Activated CD8-positive, alpha-beta T cell treated with anti-CD3 and anti-CD28 coated beads, Interleukin-2, amount 10 ng/mL, durations not matched to agents 7 days and 5 days (primary cell): ENCODE results near the gene ITPR1. TPM values are rescaled to one million over a fixed set of nuclear protein-coding genes. Genes with fewer than 3 reads are reported as not detected.
A peak's percentile ranks its signal among the peaks of the same experiment; 100 is the strongest.

Experiments
- ATAC-seq: fragments of 150-1000 bp; cut with Tn5 transposase; one replicate; pipeline ENCODE4 v1.10.0; 2021; ENCODE audit warnings: moderate library complexity
- CTCF ChIA-PET: fragments of 350-600 bp; sonication (Branson Sonifier 250); formaldehyde crosslinking; loops from one replicate; lab custom pipeline; 2021; ENCODE audit warnings: antibody characterized with exemption; lab: Charles Lee
- POLR2A ChIA-PET: fragments of 350-600 bp; sonication (Branson Sonifier 250); formaldehyde crosslinking; loops from one replicate; lab custom pipeline; 2021; ENCODE audit warnings: antibody characterized with exemption; lab: Charles Lee
- DNase-seq: peaks from one replicate; pipeline ENCODE4 v3.0.0-alpha.2; 2020
- H3K27ac Mint-ChIP-seq: one replicate; pipeline ENCODE4 v1.8.0; 2021; ENCODE audit warnings: mild to moderate bottlenecking, mixed read lengths
- H3K27me3 Mint-ChIP-seq: one replicate; pipeline ENCODE4 v1.8.0; 2021; ENCODE audit warnings: low read depth, mixed read lengths
- H3K36me3 Mint-ChIP-seq: one replicate; pipeline ENCODE4 v1.8.0; 2021; ENCODE audit warnings: low read depth, mixed read lengths
- H3K4me1 Mint-ChIP-seq: one replicate; pipeline ENCODE4 v1.8.0; 2021; ENCODE audit warnings: low read depth, mixed read lengths
- H3K4me3 Mint-ChIP-seq: one replicate; pipeline ENCODE4 v1.8.0; 2021; ENCODE audit warnings: mild to moderate bottlenecking, mixed read lengths
- H3K9me3 Mint-ChIP-seq: one replicate; pipeline ENCODE4 v1.8.0; 2022; ENCODE audit warnings: mixed read lengths; ENCODE audit not compliant: insufficient read depth
- total RNA-seq, 2 experiments: library from RNA; stranded (reverse); gene quantifications; one replicate each; pipeline ENCODE4 v1.2.3, GENCODE V29; 2021

ITPR1 gene
- total RNA-seq, 2 experiments from 2014 or later, result 53.8 to 57.3 TPM

DNA sequence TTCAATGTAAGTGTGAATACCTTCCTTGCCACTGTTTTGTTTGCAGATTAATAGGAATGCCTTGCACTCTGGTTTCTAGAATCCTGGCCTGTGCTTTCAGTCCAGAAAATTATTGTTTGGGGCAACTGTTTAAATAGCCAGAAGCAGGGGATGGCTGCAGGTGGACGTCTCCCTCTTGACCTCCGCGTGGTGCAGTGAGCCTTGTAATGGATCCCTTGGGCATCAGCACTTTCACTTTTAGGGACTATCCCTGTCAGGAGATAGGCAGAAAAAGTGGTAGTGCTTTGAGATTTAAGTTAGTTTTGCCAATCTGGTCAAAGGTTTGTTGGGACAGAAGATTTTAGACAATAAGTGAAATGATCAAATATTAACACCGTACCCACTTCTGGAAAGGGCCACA lies 307.4 kb downstream of the ITPR1 start:
- Mint-ChIP-seq H3K36me3 (peaks cover 87% of the 10 kb centered on the region), H3K4me3 (no peak overlapping the region), H3K4me1 (peaks cover 28% of the 10 kb centered on the region), H3K27ac (peak overlapping the region; percentile 31), H3K27me3 (no peaks in the 10 kb centered on the region), H3K9me3 (no peaks in the 10 kb centered on the region)
- POLR2A ChIA-PET, result no interaction called here
- CTCF ChIA-PET, result no interaction called here
- no peak for DNase-seq
- ATAC-seq, result no peak

DNA sequence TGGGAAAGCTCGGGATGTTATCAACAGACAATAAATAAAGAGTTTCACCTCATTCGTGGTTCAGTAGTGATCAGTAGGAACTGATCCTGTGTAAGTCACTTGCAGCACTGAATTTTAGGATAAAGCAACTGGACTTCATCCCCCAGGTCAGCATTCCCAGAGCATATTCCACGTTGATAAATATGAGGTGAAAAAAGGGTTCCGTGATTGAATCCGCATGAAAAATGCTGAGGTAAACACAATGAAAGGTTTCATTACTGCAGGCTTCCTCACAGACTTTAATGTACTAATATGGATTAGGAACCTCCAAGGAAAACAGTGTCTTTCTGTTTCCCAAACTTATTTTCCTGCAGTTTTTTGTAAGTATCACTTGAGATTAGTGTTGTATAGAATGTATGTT lies 308.7 kb downstream of the ITPR1 start:
- ChIA-PET CTCF (no interaction called here), POLR2A (no interaction called here)
- peaks cover 86% of the 10 kb centered on the region for H3K36me3 Mint-ChIP-seq
- no peak overlapping the region for H3K4me3 Mint-ChIP-seq
- ATAC-seq, result no peak
- peaks cover 34% of the 10 kb centered on the region for H3K4me1 Mint-ChIP-seq
- no peaks in the 10 kb centered on the region for H3K9me3 Mint-ChIP-seq
- H3K27ac Mint-ChIP-seq, result no peak overlapping the region
- H3K27me3 Mint-ChIP-seq, result no peaks in the 10 kb centered on the region
- DNase-seq, result no peak

DNA sequence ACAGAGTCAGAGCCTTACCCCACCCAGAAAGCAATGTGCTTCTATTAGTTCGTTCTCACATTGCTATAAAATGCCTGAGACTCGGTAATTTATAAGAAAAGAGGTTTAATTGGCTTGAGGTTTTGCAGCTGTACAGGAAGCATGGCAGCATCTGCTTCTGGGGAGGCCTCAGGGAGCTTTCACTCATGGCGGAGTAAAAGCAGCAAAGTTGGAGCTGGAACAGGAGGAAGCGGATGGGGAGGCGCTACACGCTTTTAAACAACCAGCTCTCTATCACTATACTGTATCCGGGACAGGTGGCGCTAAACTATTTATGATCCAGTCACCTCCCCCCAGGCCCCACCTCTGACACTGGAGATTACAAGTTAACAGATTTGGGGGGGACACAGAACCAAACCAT lies 309.8 kb downstream of the ITPR1 start:
- Mint-ChIP-seq H3K4me3 (no peak overlapping the region), H3K27ac (no peak overlapping the region), H3K9me3 (no peaks in the 10 kb centered on the region), H3K27me3 (no peaks in the 10 kb centered on the region), H3K4me1 (peaks cover 34% of the 10 kb centered on the region), H3K36me3 (peaks cover 86% of the 10 kb centered on the region)
- DNase-seq (no peak), ATAC-seq (no peak)
- POLR2A ChIA-PET, result no interaction called here
- CTCF ChIA-PET, result no interaction called here

DNA sequence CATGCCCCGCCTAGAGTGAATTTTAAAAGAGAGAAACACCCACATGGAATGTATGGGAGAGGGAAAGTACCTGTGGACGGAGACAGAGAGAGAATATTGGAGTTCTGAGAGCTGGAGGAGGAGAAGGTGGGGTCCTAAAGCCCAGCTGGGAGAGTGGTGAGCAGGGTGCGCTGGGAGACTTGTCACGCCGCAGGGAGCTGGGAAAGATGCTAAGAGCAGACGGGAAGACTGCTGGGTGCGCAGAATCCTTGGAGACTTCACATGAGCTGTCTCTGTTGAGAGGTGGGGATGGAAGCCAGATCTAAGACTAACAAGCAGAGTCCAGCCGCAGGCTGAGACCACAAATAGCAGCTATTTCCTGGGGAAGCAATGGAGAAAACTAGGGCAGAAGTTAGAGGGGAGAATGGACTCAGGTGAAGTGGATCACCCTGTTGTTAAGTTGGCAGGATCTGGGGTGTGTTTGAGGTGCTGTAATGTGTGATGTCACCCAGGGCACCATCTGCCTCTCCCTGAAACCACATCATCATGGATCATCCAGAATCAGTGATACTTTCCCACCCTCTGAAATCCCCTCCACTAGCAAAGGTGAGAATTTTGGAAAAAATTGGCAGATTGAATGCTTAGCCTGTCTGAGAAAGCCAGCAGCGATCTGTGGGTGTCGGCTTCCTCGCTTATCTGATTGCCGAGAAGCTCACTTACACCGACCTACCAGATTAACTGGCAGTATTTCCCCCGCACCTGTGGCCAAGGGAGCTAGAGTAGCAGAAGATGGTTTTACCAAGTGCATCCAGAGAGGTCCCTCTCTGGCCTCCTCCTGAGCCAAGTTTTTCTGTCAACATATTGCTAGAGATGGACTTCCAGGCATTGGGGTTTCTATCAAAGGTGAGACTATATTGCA lies 311.3 kb downstream of the ITPR1 start:
- Mint-ChIP-seq H3K4me1 (peaks cover 34% of the 10 kb centered on the region), H3K27me3 (no peaks in the 10 kb centered on the region), H3K27ac (no peak overlapping the region), H3K9me3 (no peaks in the 10 kb centered on the region), H3K4me3 (no peak overlapping the region), H3K36me3 (peaks cover 83% of the 10 kb centered on the region)
- POLR2A ChIA-PET, result interaction anchor here (0.7 to 1.1 kb wide), 2 partner anchors 9 to 254 kb away, joined by 3 to 4 read pairs; no protein-coding TSS in a partner anchor
- CTCF ChIA-PET, result interaction anchor here (0.7 to 1.6 kb wide), 5 partner anchors 11 to 176 kb away, joined by 3 to 4 read pairs (median 3); no protein-coding TSS in a partner anchor
- no peak for ATAC-seq
- DNase-seq, result no peak

DNA sequence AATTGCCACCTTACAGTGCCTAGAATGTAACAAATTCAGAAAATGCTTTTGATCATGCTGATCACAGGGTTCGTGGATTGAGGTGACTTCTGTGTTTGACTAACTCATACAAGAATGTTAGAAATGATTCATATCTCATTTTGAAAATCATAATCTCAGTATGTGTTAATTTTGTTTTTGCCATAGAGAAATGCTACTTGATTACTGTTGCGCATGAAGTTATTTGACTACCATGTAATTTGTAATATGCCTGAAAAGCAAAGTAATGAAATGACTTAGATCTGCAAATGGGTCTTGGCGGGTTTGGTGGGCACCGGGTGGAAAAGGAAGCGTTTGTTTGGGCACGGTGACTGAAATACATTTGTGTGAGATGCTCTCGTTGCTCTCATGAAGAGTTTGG lies 312.5 kb downstream of the ITPR1 start:
- Mint-ChIP-seq H3K4me3 (no peak overlapping the region), H3K27ac (peak overlapping the region; percentile 4), H3K36me3 (peaks cover 81% of the 10 kb centered on the region), H3K4me1 (peaks cover 38% of the 10 kb centered on the region), H3K9me3 (no peaks in the 10 kb centered on the region), H3K27me3 (no peaks in the 10 kb centered on the region)
- DNase-seq (no peak), ATAC-seq (no peak)
- POLR2A ChIA-PET, result interaction anchor here (0.7 to 1.4 kb wide), 3 partner anchors 15 to 180 kb away, joined by 3 to 4 read pairs (median 3); no protein-coding TSS in a partner anchor
- CTCF ChIA-PET, result interaction anchor here (1.1 to 1.6 kb wide), 2 partner anchors 28 to 175 kb away, joined by 3 to 4 read pairs; no protein-coding TSS in a partner anchor

DNA sequence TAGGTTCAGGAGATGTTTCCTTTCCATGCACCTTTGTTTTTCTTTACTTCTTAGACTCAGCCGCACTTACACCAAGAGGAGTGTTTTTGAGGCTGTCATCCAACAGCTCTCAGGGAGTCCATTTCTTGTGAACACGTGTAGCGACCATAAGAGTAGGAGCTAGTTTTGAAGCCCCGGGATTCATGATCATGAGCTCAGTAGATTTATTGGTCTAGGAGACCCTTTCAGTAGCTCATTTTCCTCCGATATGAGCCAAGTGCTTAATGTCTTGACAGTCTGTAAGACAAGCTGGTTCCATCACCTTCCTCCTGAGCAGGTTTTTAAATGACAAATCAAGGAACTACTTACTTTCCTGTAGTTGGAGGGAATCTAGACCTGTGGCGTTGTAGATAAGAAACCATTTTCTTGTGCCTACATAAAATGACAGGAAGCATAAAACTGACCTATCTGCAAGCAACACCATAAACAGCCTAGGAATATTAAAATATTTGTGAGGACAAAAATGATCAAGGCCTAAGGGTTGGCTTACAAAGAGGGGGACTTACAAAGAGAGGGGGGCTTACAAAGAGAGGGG lies 313.5 kb downstream of the ITPR1 start:
- H3K27me3 Mint-ChIP-seq, result no peaks in the 10 kb centered on the region
- POLR2A ChIA-PET, result interaction anchor here (0.8 to 1.6 kb wide), 4 partner anchors 16 to 179 kb away, joined by 3 to 5 read pairs (median 4); partner anchors contain the start of gene BHLHE40
- peaks cover 80% of the 10 kb centered on the region for H3K36me3 Mint-ChIP-seq
- ATAC-seq (no peak), DNase-seq (no peak)
- CTCF ChIA-PET, result interaction anchor here (0.8 to 1.7 kb wide), 4 partner anchors 10 to 170 kb away, joined by 3 to 6 read pairs (median 4); no protein-coding TSS in a partner anchor
- no peaks in the 10 kb centered on the region for H3K9me3 Mint-ChIP-seq
- no peak overlapping the region for H3K27ac Mint-ChIP-seq
- H3K4me1 Mint-ChIP-seq, result peaks cover 39% of the 10 kb centered on the region
- H3K4me3 Mint-ChIP-seq, result no peak overlapping the region

DNA sequence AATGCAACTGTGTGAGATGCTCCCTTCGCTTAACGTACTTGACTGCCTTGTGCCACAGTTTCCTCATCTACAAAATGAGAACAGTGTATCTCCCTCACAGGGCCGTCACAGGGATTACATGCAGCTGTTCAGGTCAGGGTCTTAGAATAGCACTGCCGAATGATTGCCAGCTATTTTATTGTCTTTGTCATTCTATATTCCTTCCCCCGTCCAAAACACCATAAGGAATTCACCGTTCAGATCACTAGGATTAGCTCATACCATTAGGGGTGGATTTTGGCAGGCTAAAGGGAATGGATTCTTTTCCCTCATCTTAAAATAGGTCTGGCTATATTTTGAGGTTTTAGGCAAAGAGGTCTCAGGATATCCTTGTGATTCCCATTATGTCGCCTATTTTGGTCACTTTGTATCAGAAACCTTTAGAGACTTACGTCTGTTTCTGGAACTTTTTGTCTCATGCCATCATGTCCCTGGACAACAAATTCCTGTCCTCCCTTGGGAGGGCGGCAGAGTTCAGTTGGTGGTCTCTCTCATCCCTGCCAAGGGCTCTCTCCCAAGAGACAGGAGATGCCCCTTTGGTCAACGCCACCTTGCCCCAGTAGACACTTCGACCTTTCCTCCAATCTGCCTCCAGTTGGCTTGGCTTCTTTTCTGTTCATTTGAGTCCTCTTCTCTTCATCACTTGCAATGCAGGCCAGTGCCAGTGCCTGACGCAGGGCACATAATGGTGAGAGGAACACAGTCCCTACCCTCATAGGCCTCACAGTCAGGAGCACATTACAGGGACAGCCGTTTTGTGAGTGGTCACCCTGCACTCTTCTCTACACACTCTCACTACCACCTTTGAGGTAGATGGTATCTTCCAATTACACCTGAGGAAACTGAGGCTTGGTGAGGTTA lies 314.5 kb downstream of the ITPR1 start:
- Mint-ChIP-seq H3K36me3 (peaks cover 75% of the 10 kb centered on the region), H3K27ac (no peak overlapping the region), H3K27me3 (no peaks in the 10 kb centered on the region), H3K9me3 (no peaks in the 10 kb centered on the region), H3K4me1 (peaks cover 37% of the 10 kb centered on the region), H3K4me3 (no peak overlapping the region)
- CTCF ChIA-PET, result interaction anchor here (1.1 to 1.7 kb wide), 3 partner anchors 11 to 169 kb away, joined by 4 to 6 read pairs (median 4); no protein-coding TSS in a partner anchor
- POLR2A ChIA-PET, result interaction anchor here (0.7 to 1.6 kb wide), 2 partner anchors 19 to 171 kb away, joined by 3 to 5 read pairs; partner anchors contain the start of gene BHLHE40
- DNase-seq, result no peak
- no peak for ATAC-seq

DNA sequence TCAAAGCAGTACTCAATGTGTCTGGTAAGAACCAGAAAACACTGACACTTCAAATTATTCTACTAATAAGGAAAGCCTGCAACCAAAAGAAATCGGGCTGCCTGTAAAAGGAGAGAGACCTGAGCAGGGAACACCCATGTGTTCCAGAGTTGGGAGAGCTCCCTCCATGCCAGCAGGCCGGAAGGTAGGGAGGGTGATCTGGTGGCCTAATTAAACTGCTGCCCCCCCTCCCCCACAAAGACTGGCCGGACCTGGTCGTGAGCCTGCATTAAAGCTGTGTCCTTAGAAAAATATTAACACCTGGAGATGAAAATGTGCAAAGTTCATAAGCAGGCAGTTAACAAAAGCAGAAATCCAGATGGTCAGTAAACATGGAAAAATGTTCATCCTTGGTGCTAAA lies 315.5 kb downstream of the ITPR1 start:
- H3K4me1 Mint-ChIP-seq, result peaks cover 29% of the 10 kb centered on the region
- H3K27me3 Mint-ChIP-seq, result no peaks in the 10 kb centered on the region
- DNase-seq (no peak), ATAC-seq (no peak)
- H3K9me3 Mint-ChIP-seq, result no peaks in the 10 kb centered on the region
- no peak overlapping the region for H3K4me3 Mint-ChIP-seq
- peaks cover 75% of the 10 kb centered on the region for H3K36me3 Mint-ChIP-seq
- H3K27ac Mint-ChIP-seq, result no peak overlapping the region
- ChIA-PET POLR2A (no interaction called here), CTCF (no interaction called here)

DNA sequence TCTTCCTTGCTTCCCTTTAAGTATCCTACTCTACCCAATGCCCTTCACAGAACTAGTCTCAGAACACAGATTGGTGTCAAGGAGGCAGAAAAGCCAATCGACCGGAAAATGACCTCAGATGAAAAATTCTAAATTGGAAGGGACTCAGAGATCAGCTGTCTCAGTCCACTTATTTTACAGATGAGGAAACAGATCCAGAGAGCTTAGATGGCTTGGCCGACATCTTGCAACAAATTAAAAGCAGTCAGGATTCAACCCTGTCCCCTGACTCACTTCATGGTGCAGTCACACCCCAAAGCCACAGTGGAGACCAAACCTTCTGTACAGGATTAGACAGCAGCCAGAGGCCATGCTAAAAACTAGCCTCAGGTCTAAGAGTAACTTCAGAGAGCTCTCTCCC lies 316.8 kb downstream of the ITPR1 start:
- ChIA-PET CTCF (interaction anchor here (1.3 kb wide), 1 partner anchor 13 kb away, joined by 3 read pairs; no protein-coding TSS in a partner anchor), POLR2A (interaction anchor here (0.5 to 1.5 kb wide), 3 partner anchors 10 to 176 kb away, joined by 3 to 6 read pairs (median 3); no protein-coding TSS in a partner anchor)
- DNase-seq, result no peak
- ATAC-seq, result no peak
- H3K4me3 Mint-ChIP-seq, result no peak overlapping the region
- H3K27me3 Mint-ChIP-seq, result no peaks in the 10 kb centered on the region
- H3K27ac Mint-ChIP-seq, result no peak overlapping the region
- H3K36me3 Mint-ChIP-seq, result peaks cover 77% of the 10 kb centered on the region
- peaks cover 19% of the 10 kb centered on the region for H3K4me1 Mint-ChIP-seq
- no peaks in the 10 kb centered on the region for H3K9me3 Mint-ChIP-seq

DNA sequence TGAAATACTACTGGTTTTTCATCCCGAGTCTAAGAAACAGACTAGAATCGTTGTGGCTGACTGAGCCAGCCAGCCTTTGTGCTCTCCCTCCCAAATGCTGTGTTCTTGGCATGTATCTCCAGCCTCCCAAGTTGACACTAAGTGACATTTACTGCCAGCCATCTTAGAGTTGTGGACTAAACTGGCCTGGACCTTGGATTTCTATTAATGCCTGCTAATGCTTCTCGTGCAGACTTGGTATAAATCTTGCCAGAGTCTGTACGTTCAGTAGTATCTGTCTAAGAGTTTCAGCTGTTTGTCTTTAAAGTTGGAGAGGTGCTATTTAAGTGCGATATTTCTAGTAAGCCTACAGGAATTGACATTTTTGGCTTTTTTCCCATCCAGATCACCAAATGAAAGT lies 319.4 kb downstream of the ITPR1 start:
- no peak for ATAC-seq
- CTCF ChIA-PET, result no interaction called here
- POLR2A ChIA-PET, result interaction anchor here (0.8 kb wide), 1 partner anchor 9 kb away, joined by 3 read pairs; no protein-coding TSS in a partner anchor
- DNase-seq, result no peak
- Mint-ChIP-seq H3K36me3 (peaks cover 79% of the 10 kb centered on the region), H3K4me3 (no peak overlapping the region), H3K27ac (no peak overlapping the region), H3K4me1 (peaks cover 10% of the 10 kb centered on the region), H3K9me3 (peaks cover 13% of the 10 kb centered on the region), H3K27me3 (no peaks in the 10 kb centered on the region)

DNA sequence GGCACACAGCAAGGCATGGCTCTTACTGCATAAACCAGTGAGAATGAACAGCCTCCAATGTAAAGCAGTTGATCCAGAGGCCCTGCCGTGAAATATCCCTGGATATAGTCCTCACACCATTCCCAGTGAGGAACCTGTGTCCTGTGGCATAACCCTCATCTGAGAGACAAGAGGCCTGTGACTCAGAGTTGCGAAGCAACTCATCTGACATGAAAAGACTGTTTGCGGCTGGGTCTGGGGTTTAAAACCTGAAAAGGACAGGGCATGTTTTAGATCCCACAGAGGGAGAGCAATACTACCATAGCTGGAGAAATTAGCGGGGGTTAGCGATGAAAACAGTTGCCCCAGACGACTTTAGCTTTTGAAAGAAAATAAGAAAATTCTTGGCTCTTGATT lies 320.8 kb downstream of the ITPR1 start:
- H3K4me3 Mint-ChIP-seq, result no peak overlapping the region
- ChIA-PET POLR2A (no interaction called here), CTCF (interaction anchor here (1.8 kb wide), 1 partner anchor 93 kb away, joined by 4 read pairs; no protein-coding TSS in a partner anchor)
- H3K27me3 Mint-ChIP-seq, result no peaks in the 10 kb centered on the region
- no peak for ATAC-seq
- peaks cover 23% of the 10 kb centered on the region for H3K9me3 Mint-ChIP-seq
- peak overlapping the region; percentile 9 for H3K27ac Mint-ChIP-seq
- no peak for DNase-seq
- H3K4me1 Mint-ChIP-seq, result peaks cover 18% of the 10 kb centered on the region
- H3K36me3 Mint-ChIP-seq, result peaks cover 80% of the 10 kb centered on the region
